Sigmoid colon (tissue), 7 donors: ENCODE measurements around the gene MRAS. TPM values are rescaled to one million over a fixed set of nuclear protein-coding genes. Genes with fewer than 3 reads are reported as not detected.

Experiments
- DNase-seq: peaks from one replicate; pipeline ENCODE4 v3.0.0-alpha.2; 2019
- H3K27ac ChIP-seq, 4 donors: fragments of 200-600 bp; sonication (generic); one replicate each; pipeline ENCODE4 v1.5.1; 2016 to 2019; ENCODE audit warnings: mild to moderate bottlenecking in 1 of 4
- H3K27me3 ChIP-seq, 3 donors: fragments of 200-600 bp; sonication (generic); one replicate each; pipeline ENCODE4 v1.5.1; 2019; ENCODE audit warnings: mild to moderate bottlenecking in 1 of 3
- H3K36me3 ChIP-seq, 4 donors: fragments of 200-600 bp; sonication (generic); one replicate each; pipeline ENCODE4 v1.5.1; 2016 to 2019
- H3K4me1 ChIP-seq, 4 donors: fragments of 200-600 bp; sonication (generic); one replicate each; pipeline ENCODE4 v1.5.1; 2017 to 2019
- H3K4me3 ChIP-seq, 4 donors: fragments of 200-600 bp; sonication (generic); one replicate each; pipeline ENCODE4 v1.5.1; 2017 to 2019; ENCODE audit warnings: mild to moderate bottlenecking in 2 of 4, moderate library complexity in 1 of 4
- H3K9me3 ChIP-seq, 4 donors: fragments of 200-600 bp in 3 of 4; sonication (generic) in 3 of 4; one replicate each; pipeline versions ENCODE4 v1.5.1 to v1.6.1; 2013 to 2019
- CTCF ChIP-seq, 4 experiments: fragments of 450-650 bp in 3 of 4; fragments of 200-600 bp in 1 of 4; IDR thresholded peaks; one replicate each; pipeline ENCODE4 v1.5.1; 2016 to 2019; ENCODE audit warnings: antibody characterized with exemption in 4 of 4, mild to moderate bottlenecking in 3 of 4, moderate library complexity in 2 of 4
- EP300 ChIP-seq, 4 donors: sonication (generic); formaldehyde crosslinking; IDR thresholded peaks; one replicate each; pipeline ENCODE4 v1.6.1; 2017; ENCODE audit warnings: antibody characterized with exemption in 4 of 4
- POLR2A ChIP-seq, 2 donors: fragments of 450-650 bp; IDR thresholded peaks; one replicate each; pipeline ENCODE4 v1.6.1; 2016; ENCODE audit warnings: antibody characterized with exemption in 2 of 2, mild to moderate bottlenecking in 2 of 2, moderate library complexity in 2 of 2
- POLR2AphosphoS5 ChIP-seq, 4 donors: sonication (generic); formaldehyde crosslinking; IDR thresholded peaks; one replicate each; pipeline ENCODE4 v1.6.1; 2017; ENCODE audit warnings: antibody characterized with exemption in 4 of 4
- whole genome bisulfite sequencing, 2 donors: extraction: QIAGEN DNeasy Blood & Tissue Kit; methylation state at CpG; one replicate each; pipeline ENCODE4 v1.1.7; 2013; 5-methylcytosine and 5-hydroxymethylcytosine counted together
- intact Hi-C: fragments of 100-400 bp; cut with DNase I; formaldehyde crosslinking; loops from one replicate; pipeline ENCODE4 v1.15.1; 2023
- polyA plus RNA-seq, 3 donors: library from polyadenylated mRNA; stranded (reverse); fragments of 200-250 nt; gene quantifications; one replicate each; pipeline ENCODE4 v1.2.3, GENCODE V29; 2013
- total RNA-seq, 4 donors: library from RNA; depleted of rRNA; stranded (reverse); fragments of >200 nt; gene quantifications; one replicate each; pipeline ENCODE4 v1.1.0, GENCODE V29; 2016
- donor health status: healthy with polysubstance abuse.
- donor health status: Bipolar disorder and iron deficiency.
- donor health status: healthy.

Gene MRAS
- total and polyA plus RNA-seq, 7 donors, result 3.5 to 36.8 (median 24.4) TPM

DNA sequence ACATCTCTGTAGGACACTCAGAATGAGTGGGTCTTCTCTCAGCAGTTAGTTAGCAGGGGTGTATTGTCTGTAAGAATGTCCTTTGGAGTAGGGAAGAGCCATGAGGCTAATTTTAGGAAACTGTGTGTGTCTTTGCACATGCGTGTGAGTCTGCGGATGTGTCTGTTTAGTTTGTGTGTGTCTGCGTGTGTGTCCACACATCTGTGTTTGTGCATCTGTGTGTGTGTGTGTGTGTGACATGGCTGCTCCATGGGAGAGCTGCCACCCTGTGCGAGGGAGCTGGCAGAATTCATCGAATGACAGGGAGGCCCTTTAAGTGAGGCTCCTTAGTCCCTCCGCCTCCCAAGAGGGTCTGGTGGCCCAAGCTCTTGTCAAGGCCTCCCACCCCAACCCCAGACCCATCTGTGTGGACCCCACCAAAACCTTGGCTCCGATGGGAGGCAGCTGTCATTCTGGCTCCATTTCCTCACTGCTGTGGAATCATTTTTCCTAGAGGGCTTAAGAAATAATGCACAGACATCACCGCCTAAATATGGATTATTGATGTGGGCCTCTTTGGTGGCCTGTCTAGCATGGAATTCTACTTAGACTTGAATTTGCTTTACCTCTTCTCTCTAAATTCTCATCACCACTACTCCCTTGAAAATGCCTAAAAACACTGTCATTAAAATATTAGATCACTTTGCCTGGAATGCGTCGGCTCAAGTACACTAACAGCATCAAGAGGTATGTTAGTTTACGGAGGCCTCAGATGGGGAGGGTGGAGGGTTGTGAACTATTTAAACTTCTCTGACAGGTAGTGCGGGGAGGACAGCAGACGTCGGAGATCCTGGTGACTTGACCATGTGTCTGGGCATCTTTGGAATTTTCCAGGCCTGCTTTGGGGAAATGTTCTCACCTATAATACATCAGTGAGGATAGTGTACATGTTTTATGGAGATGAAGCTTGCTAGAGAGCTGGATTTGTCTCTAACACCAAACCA is 95.4 kb downstream of the MRAS start:
- Histone ChIP-seq H3K27me3 (no peaks in the 10 kb centered on the region), H3K27ac (peak overlapping the region in 1 of 4 donors; percentile 22), H3K4me1 (peaks cover 0 to 56% (median 50%) of the 10 kb centered on the region in 4 donors), H3K4me3 (no peak overlapping the region), H3K36me3 (no peaks in the 10 kb centered on the region), H3K9me3 (no peaks in the 10 kb centered on the region)
- intact Hi-C loops, result no loop called here
- 91% methylated on average over 14 of the region's 14 CpGs for WGBS, 2 donors
- TF ChIP-seq CTCF (IDR thresholded peaks at IDR 0.05), result no peak
- no peak for TF ChIP-seq POLR2A (IDR thresholded peaks at IDR 0.05)
- no peak for DNase-seq

- Histone ChIP-seq H3K27ac (no peak overlapping the region), H3K27me3 (no peaks in the 10 kb centered on the region), H3K4me1 (peaks cover 0 to 45% (median 40%) of the 10 kb centered on the region in 4 donors), H3K9me3 (no peaks in the 10 kb centered on the region), H3K4me3 (no peak overlapping the region), H3K36me3 (no peaks in the 10 kb centered on the region)
- TF ChIP-seq EP300 (IDR thresholded peaks at IDR 0.05) (no peak), CTCF (IDR thresholded peaks at IDR 0.05) (no peak), POLR2AphosphoS5 (IDR thresholded peaks at IDR 0.05) (no peak), POLR2A (IDR thresholded peaks at IDR 0.05) (no peak)
- DNase-seq, result no peak
- intact Hi-C loops, result no loop called here
- 88 to 89% methylated on average over 7 of the region's 7 CpGs for WGBS, 2 donors
Measured at GRCh38 chr3:138445236-138445635, 96.9 kb downstream of the MRAS start.

- Histone ChIP-seq H3K4me1 (peaks cover 0 to 41% (median 35%) of the 10 kb centered on the region in 4 donors), H3K4me3 (no peak overlapping the region), H3K36me3 (no peaks in the 10 kb centered on the region), H3K27me3 (no peaks in the 10 kb centered on the region), H3K9me3 (no peaks in the 10 kb centered on the region), H3K27ac (no peak overlapping the region)
- intact Hi-C loops, result no loop called here
- DNase-seq, result no peak
- 91 to 94% methylated on average over 4 of the region's 4 CpGs for WGBS, 2 donors
- no peak for TF ChIP-seq EP300 (IDR thresholded peaks at IDR 0.05)
Measured at GRCh38 chr3:138445654-138446053, 97.3 kb downstream of the MRAS start.

DNA sequence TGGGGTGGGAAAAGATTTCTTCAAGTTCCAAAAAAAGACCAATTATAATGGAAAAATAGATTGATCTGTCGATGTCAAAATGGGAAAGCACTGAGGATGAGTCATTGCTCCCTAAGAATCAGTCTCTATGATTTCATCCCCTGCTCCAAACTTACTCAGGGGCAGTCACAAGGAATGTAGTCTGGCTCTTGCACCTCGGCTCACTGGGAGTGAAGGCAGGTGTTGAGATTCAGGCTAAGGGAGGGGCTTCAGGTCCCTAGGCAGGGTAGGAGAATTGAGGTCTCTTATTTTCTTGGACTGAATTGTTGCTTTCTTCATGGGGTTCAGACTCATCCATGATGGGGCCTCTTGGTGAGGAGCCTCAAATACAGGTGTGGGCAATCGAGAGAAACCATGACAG is 100.3 kb downstream of the MRAS start:
- H3K27me3 ChIP-seq, result no peaks in the 10 kb centered on the region
- no peaks in the 10 kb centered on the region for H3K36me3 ChIP-seq
- intact Hi-C loops, result no loop called here
- DNase-seq, result no peak
- WGBS, 2 donors, result 75 to 93% methylated on average over 3 of the region's 3 CpGs
- H3K4me1 ChIP-seq, result peaks cover 0 to 11% (median 6%) of the 10 kb centered on the region in 4 donors
- H3K9me3 ChIP-seq, result no peaks in the 10 kb centered on the region
- no peak overlapping the region for H3K4me3 ChIP-seq
- TF ChIP-seq CTCF (IDR thresholded peaks at IDR 0.05) (no peak), POLR2A (IDR thresholded peaks at IDR 0.05) (no peak), EP300 (IDR thresholded peaks at IDR 0.05) (no peak), POLR2AphosphoS5 (IDR thresholded peaks at IDR 0.05) (no peak)
- H3K27ac ChIP-seq, result no peak overlapping the region

DNA sequence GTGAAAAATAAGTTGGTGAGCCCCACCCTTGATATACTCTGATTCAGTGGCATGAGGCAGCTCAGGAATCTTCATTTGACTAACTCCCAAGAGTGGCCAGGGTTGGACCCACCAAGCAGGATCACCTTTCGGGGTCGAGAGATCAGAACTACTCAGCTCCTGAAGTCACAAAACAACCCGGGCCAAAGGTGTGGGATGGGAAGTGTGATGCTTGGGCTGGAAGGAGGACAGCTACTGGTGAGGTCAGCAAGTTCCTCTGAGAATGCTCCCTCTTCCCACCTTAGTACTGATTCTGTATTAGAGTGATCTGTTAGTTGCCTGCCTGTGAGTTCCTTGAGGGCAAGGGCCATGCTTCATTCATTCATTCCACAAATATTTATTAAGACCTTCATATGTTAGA is 101.1 kb downstream of the MRAS start:
- Histone ChIP-seq H3K36me3 (no peaks in the 10 kb centered on the region), H3K27me3 (no peaks in the 10 kb centered on the region), H3K4me1 (peaks cover 0 to 3% (median under 1%) of the 10 kb centered on the region in 4 donors), H3K9me3 (no peaks in the 10 kb centered on the region), H3K4me3 (no peak overlapping the region), H3K27ac (no peak overlapping the region)
- no peak for TF ChIP-seq EP300 (IDR thresholded peaks at IDR 0.05)
- TF ChIP-seq POLR2AphosphoS5 (IDR thresholded peaks at IDR 0.05), result no peak
- no peak for TF ChIP-seq POLR2A (IDR thresholded peaks at IDR 0.05)
- TF ChIP-seq CTCF (IDR thresholded peaks at IDR 0.05), result no peak
- intact Hi-C loops, result no loop called here
- DNase-seq, result no peak
- 92 to 93% methylated on average over 3 of the region's 3 CpGs for WGBS, 2 donors
